ENCODE results near the gene MGLL.
A peak's percentile ranks its signal among the peaks of the same experiment; 100 is the strongest.
"Not testable (repeated sequence)": the region's sequence is repeated elsewhere in the genome, so short reads cannot be mapped to it uniquely, and the experiment has no call there.

The MGLL gene

GRCh38 chr3:127690823-127691452, 131.4 kb downstream of the MGLL start:
- DNase-seq (ENCODE audit: low read depth), result peak; percentile 47

GRCh38 chr3:127690106-127690505, 132.2 kb downstream of the MGLL start:
- DNase-seq (ENCODE audit: low read depth), result peak; percentile 23

GRCh38 chr3:127689266-127689860, 133.0 kb downstream of the MGLL start:
- no peak for DNase-seq (ENCODE audit: low read depth)

GRCh38 chr3:127688416-127689265, 133.7 kb downstream of the MGLL start:
- no peak for DNase-seq (ENCODE audit: low read depth)

- no peak for DNase-seq (ENCODE audit: low read depth)
Measured at GRCh38 chr3:127688022-127688415, 134.3 kb downstream of the MGLL start.

- DNase-seq (ENCODE audit: low read depth), result no peak
Measured at GRCh38 chr3:127687228-127687737, 135.0 kb downstream of the MGLL start.

GRCh38 chr3:127686512-127686894, 135.8 kb downstream of the MGLL start:
- no peak for DNase-seq (ENCODE audit: low read depth)

- no peak for DNase-seq (ENCODE audit: low read depth)
Measured at GRCh38 chr3:127685708-127686511, 136.4 kb downstream of the MGLL start.

- no peak for DNase-seq (ENCODE audit: low read depth)
Measured at GRCh38 chr3:127684871-127685707, 137.2 kb downstream of the MGLL start.

- DNase-seq (ENCODE audit: low read depth), result no peak
Measured at GRCh38 chr3:127682561-127682960, 139.8 kb downstream of the MGLL start.

GRCh38 chr3:127682175-127682554, 140.2 kb downstream of the MGLL start:
- not testable (repeated sequence) for DNase-seq (ENCODE audit: low read depth)

GRCh38 chr3:127680798-127681221, 141.5 kb downstream of the MGLL start:
- DNase-seq (ENCODE audit: low read depth), result no peak

GRCh38 chr3:127680146-127680661, 142.1 kb downstream of the MGLL start:
- DNase-seq (ENCODE audit: low read depth), result no peak

- DNase-seq (ENCODE audit: low read depth), result no peak
Measured at GRCh38 chr3:127679534-127680145, 142.7 kb downstream of the MGLL start.

- no peak for DNase-seq (ENCODE audit: low read depth)
Measured at GRCh38 chr3:127678611-127679533, 143.4 kb downstream of the MGLL start.

GRCh38 chr3:127678315-127678599, 144.1 kb downstream of the MGLL start:
- DNase-seq (ENCODE audit: low read depth), result no peak

- DNase-seq (ENCODE audit: low read depth), result no peak
Measured at GRCh38 chr3:127677541-127678314, 144.6 kb downstream of the MGLL start.

- no peak for DNase-seq (ENCODE audit: low read depth)
Measured at GRCh38 chr3:127676921-127677351, 145.4 kb downstream of the MGLL start.

- DNase-seq (ENCODE audit: low read depth), result no peak
Measured at GRCh38 chr3:127676456-127676855, 145.9 kb downstream of the MGLL start.
